ENCODE data around the gene OPRM1. TPM values are rescaled to one million over a fixed set of nuclear protein-coding genes. Genes with fewer than 3 reads are reported as not detected.

Gene OPRM1
- total RNA-seq, 1 donor from 2014 or later, result not detected

DNA sequence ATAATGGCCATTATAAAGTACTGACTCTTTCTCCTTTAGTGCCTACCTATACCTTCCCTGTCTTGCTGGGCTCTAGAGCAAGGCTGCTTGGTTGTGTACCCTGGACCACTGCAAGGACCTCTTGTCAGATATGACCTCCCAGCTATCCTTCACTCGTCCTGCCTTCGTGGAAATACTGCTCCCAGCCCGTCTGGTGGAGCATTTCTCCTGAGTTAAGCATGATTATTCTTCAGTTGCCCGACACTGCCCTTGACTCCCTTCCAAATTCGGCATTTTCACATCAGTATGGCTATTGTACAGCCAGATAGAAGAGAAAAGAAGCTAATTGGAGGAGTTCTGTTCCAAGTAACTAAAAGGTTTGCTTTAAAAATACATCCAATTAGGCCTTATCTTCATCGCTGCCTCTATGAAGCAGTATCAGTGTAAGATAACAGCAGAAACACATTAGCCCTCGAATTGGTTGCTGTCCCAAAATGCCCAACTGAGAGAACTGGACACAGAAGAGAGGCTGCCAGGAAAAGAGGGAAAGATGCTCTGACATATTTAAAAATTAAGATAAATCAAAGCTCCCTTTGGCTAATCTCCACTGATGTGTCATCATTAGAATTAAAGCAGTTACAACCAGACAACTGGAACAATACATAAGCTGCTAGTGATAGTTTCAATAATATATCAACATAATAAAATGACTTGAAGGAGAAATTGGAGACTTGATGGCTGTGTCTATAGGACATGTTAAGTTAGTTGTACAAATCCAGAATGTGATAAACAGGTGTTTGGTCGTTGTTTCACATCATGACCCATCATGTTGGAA lies 54.4 kb downstream of the OPRM1 start:
- Mint-ChIP-seq H3K27me3 (ENCODE audit: unreplicated experiment) (peaks cover 8% of the 10 kb centered on the region), H3K27ac (ENCODE audit: unreplicated experiment) (no peak overlapping the region), H3K4me3 (ENCODE audit: unreplicated experiment) (no peak overlapping the region), H3K36me3 (ENCODE audit: unreplicated experiment) (no peaks in the 10 kb centered on the region), H3K4me1 (ENCODE audit: unreplicated experiment) (no peaks in the 10 kb centered on the region), H3K9me3 (ENCODE audit: unreplicated experiment) (no peaks in the 10 kb centered on the region)
- TF ChIP-seq CTCF (IDR thresholded peaks at IDR 0.05), result no peak
- DNase-seq (ENCODE audit: extremely low spot score, unreplicated experiment), result no peak

GRCh38 chr6:154095571-154095970 lies 56.5 kb downstream of the OPRM1 start:
- Mint-ChIP-seq H3K27me3 (ENCODE audit: unreplicated experiment) (peaks cover 8% of the 10 kb centered on the region), H3K36me3 (ENCODE audit: unreplicated experiment) (no peaks in the 10 kb centered on the region), H3K9me3 (ENCODE audit: unreplicated experiment) (no peaks in the 10 kb centered on the region), H3K27ac (ENCODE audit: unreplicated experiment) (no peak overlapping the region), H3K4me1 (ENCODE audit: unreplicated experiment) (no peaks in the 10 kb centered on the region), H3K4me3 (ENCODE audit: unreplicated experiment) (no peak overlapping the region)
- no peak for DNase-seq (ENCODE audit: extremely low spot score, unreplicated experiment)
- TF ChIP-seq CTCF (IDR thresholded peaks at IDR 0.05), result no peak

DNA sequence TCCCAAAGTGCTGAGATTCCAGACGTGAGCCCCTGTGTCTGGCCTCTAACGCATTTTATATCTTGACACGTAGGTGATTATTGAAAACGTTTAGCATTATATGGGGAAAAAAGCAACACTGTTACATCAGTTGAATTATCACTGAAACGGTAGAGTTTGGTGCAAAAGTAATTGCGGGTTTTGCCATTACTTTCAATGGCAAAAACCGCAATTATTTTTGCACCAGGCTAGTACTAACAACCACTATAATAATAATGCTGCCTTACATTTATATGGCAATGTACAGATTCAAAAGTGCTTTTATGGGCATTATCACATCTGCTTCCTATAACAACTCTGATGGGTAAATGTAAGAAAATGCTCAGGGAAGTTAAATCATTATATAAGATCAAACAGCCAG lies 57.3 kb downstream of the OPRM1 start:
- peaks cover 10% of the 10 kb centered on the region for H3K27me3 Mint-ChIP-seq (ENCODE audit: unreplicated experiment)
- no peaks in the 10 kb centered on the region for H3K36me3 Mint-ChIP-seq (ENCODE audit: unreplicated experiment)
- H3K27ac Mint-ChIP-seq (ENCODE audit: unreplicated experiment), result no peak overlapping the region
- TF ChIP-seq CTCF (IDR thresholded peaks at IDR 0.05), result no peak
- H3K4me3 Mint-ChIP-seq (ENCODE audit: unreplicated experiment), result no peak overlapping the region
- no peak for DNase-seq (ENCODE audit: extremely low spot score, unreplicated experiment)
- no peaks in the 10 kb centered on the region for H3K9me3 Mint-ChIP-seq (ENCODE audit: unreplicated experiment)
- H3K4me1 Mint-ChIP-seq (ENCODE audit: unreplicated experiment), result no peaks in the 10 kb centered on the region

- Mint-ChIP-seq H3K27me3 (ENCODE audit: unreplicated experiment) (peaks cover 12% of the 10 kb centered on the region), H3K4me1 (ENCODE audit: unreplicated experiment) (no peaks in the 10 kb centered on the region), H3K27ac (ENCODE audit: unreplicated experiment) (no peak overlapping the region), H3K4me3 (ENCODE audit: unreplicated experiment) (no peak overlapping the region), H3K9me3 (ENCODE audit: unreplicated experiment) (no peaks in the 10 kb centered on the region), H3K36me3 (ENCODE audit: unreplicated experiment) (no peaks in the 10 kb centered on the region)
- no peak for TF ChIP-seq CTCF (IDR thresholded peaks at IDR 0.05)
- no peak for DNase-seq (ENCODE audit: extremely low spot score, unreplicated experiment)
Measured at GRCh38 chr6:154096834-154097233, 57.8 kb downstream of the OPRM1 start.

- Mint-ChIP-seq H3K27me3 (ENCODE audit: unreplicated experiment) (peaks cover 13% of the 10 kb centered on the region), H3K36me3 (ENCODE audit: unreplicated experiment) (no peaks in the 10 kb centered on the region), H3K4me1 (ENCODE audit: unreplicated experiment) (no peaks in the 10 kb centered on the region), H3K4me3 (ENCODE audit: unreplicated experiment) (no peak overlapping the region), H3K27ac (ENCODE audit: unreplicated experiment) (no peak overlapping the region), H3K9me3 (ENCODE audit: unreplicated experiment) (no peaks in the 10 kb centered on the region)
- TF ChIP-seq CTCF (IDR thresholded peaks at IDR 0.05), result no peak
- no peak for DNase-seq (ENCODE audit: extremely low spot score, unreplicated experiment)
Measured at GRCh38 chr6:154099211-154099610, 60.2 kb downstream of the OPRM1 start.
